ENCODE measurements around the gene CEACAM5. TPM values are rescaled to one million over a fixed set of nuclear protein-coding genes. Genes with fewer than 3 reads are reported as not detected.

CEACAM5 gene
- total RNA-seq, 3 donors from 2014 or later, result 2,069 to 7,240 (median 3,325) TPM

- ATAC-seq (no peak), DNase-seq (no peak)
- peaks cover 26% of the 10 kb centered on the region for H3K4me1 ChIP-seq (ENCODE audit: low read depth)
- TF ChIP-seq, protein P1, sequence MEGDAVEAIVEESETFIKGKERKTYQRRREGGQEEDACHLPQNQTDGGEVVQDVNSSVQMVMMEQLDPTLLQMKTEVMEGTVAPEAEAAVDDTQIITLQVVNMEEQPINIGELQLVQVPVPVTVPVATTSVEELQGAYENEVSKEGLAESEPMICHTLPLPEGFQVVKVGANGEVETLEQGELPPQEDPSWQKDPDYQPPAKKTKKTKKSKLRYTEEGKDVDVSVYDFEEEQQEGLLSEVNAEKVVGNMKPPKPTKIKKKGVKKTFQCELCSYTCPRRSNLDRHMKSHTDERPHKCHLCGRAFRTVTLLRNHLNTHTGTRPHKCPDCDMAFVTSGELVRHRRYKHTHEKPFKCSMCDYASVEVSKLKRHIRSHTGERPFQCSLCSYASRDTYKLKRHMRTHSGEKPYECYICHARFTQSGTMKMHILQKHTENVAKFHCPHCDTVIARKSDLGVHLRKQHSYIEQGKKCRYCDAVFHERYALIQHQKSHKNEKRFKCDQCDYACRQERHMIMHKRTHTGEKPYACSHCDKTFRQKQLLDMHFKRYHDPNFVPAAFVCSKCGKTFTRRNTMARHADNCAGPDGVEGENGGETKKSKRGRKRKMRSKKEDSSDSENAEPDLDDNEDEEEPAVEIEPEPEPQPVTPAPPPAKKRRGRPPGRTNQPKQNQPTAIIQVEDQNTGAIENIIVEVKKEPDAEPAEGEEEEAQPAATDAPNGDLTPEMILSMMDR (IDR thresholded peaks at IDR 0.05), result no peak
- no peak overlapping the region for H3K4me3 ChIP-seq
- intact Hi-C loops (cut with DNase I, micrococcal nuclease), result no loop called here
- no peaks in the 10 kb centered on the region for H3K36me3 ChIP-seq (ENCODE audit: low read depth)
- no peaks in the 10 kb centered on the region for H3K9me3 ChIP-seq
Observed at GRCh38 chr19:41769608-41770007, 61.2 kb downstream of the CEACAM5 start.

DNA sequence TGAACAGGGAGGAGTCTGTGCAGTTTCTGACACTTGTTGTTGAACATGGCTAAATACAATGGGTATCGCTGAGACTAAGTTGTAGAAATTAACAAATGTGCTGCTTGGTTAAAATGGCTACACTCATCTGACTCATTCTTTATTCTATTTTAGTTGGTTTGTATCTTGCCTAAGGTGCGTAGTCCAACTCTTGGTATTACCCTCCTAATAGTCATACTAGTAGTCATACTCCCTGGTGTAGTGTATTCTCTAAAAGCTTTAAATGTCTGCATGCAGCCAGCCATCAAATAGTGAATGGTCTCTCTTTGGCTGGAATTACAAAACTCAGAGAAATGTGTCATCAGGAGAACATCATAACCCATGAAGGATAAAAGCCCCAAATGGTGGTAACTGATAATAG lies 63.0 kb downstream of the CEACAM5 start:
- DNase-seq, result no peak
- no peak for ATAC-seq
- no peaks in the 10 kb centered on the region for H3K9me3 ChIP-seq
- intact Hi-C loops (cut with DNase I, micrococcal nuclease), result no loop called here
- no peaks in the 10 kb centered on the region for H3K36me3 ChIP-seq (ENCODE audit: low read depth)
- no peak overlapping the region for H3K4me3 ChIP-seq
- peaks cover 29% of the 10 kb centered on the region for H3K4me1 ChIP-seq (ENCODE audit: low read depth)
- TF ChIP-seq, protein P1 (IDR thresholded peaks at IDR 0.05), result no peak

- ATAC-seq, result peak; percentile 86
- H3K4me3 ChIP-seq, result no peak overlapping the region
Observed at GRCh38 chr19:41774515-41774980, 66.1 kb downstream of the CEACAM5 start.

DNA sequence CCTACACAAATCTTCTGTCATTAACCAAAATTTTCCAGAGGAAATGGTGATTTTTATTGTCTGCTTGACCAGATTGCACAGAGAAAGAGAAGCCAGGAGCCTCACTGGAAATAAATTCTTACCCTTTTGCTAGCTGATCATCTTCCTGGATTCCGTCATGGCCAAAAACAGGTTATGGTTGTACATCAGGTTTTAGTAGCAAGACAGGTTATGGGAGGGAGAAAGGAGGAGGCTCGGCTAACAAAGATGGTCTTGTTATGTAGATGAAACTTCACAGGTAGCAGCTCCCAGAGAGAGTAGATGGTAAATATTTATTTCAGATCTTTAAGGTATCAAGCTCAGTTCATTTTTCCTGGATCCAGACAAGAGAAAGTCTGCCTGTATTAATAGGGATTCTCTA lies 68.3 kb downstream of the CEACAM5 start:
- H3K4me3 ChIP-seq, result no peak overlapping the region
- TF ChIP-seq, protein P1 (IDR thresholded peaks at IDR 0.05), result no peak
- ATAC-seq (no peak), DNase-seq (no peak)
- intact Hi-C loops (cut with DNase I, micrococcal nuclease), result no loop called here
- no peaks in the 10 kb centered on the region for H3K9me3 ChIP-seq
- H3K4me1 ChIP-seq (ENCODE audit: low read depth), result peaks cover 28% of the 10 kb centered on the region
- H3K36me3 ChIP-seq (ENCODE audit: low read depth), result no peaks in the 10 kb centered on the region

More at GRCh38 chr19:41774515-41774980, 66.1 kb downstream of the CEACAM5 start:
- H3K9me3 ChIP-seq, result no peaks in the 10 kb centered on the region
- TF ChIP-seq, protein P1 (IDR thresholded peaks at IDR 0.05), result no peak
- DNase-seq, result peak; percentile 71 to 83 (median 76)
- no peaks in the 10 kb centered on the region for H3K36me3 ChIP-seq (ENCODE audit: low read depth)
- peaks cover 29% of the 10 kb centered on the region for H3K4me1 ChIP-seq (ENCODE audit: low read depth)
- intact Hi-C loops (cut with DNase I, micrococcal nuclease), result no loop called here

Other genes starting within 250 kb of the CEACAM5 start
- gene CEACAM21, start 132.5 kb upstream of the CEACAM5 start, total RNA-seq, result 1 to 10 TPM; 1.4 to 2.1 (median 1.9) TPM
- 1 to 10 TPM in 1 of 3 donors, under 1 TPM in 1, not detected in 1; 0.25 to 1.2 TPM for gene CEACAM4, start 81.6 kb upstream of the CEACAM5 start, total RNA-seq
- gene CEACAM7, start 20.4 kb upstream of the CEACAM5 start, total RNA-seq, result 1,000 to 10,000 TPM in 2 of 3 donors, 100 to 1,000 TPM in 1; 753 to 3,639 (median 2,117) TPM
- 1,000 to 10,000 TPM in 1 of 3 donors, 100 to 1,000 TPM in 2; 249 to 1,767 (median 431) TPM for gene CEACAM6, start 46.9 kb downstream of the CEACAM5 start, total RNA-seq
- 1 to 10 TPM; 2.5 to 4.5 (median 3.9) TPM for gene CEACAM3, start 88.0 kb downstream of the CEACAM5 start, total RNA-seq
- gene LYPD4, start 136.1 kb downstream of the CEACAM5 start, total RNA-seq, result not detected
- not detected for gene DMRTC2, start 136.4 kb downstream of the CEACAM5 start, total RNA-seq
- 1,000 to 10,000 TPM; 1,251 to 1,696 (median 1,572) TPM for gene RPS19, start 151.6 kb downstream of the CEACAM5 start, total RNA-seq
- 1 to 10 TPM; 2.7 to 7.3 (median 3.9) TPM for gene CD79A, start 168.7 kb downstream of the CEACAM5 start, total RNA-seq
- gene ARHGEF1, start 174.6 kb downstream of the CEACAM5 start, total RNA-seq, result 100 to 1,000 TPM in 1 of 3 donors, 10 to 100 TPM in 2; 84.9 to 125 (median 92.3) TPM
- gene ERFL, start 219.8 kb downstream of the CEACAM5 start, total RNA-seq, result 1 to 10 TPM in 1 of 3 donors, under 1 TPM in 2; 0.70 to 1.1 (median 0.98) TPM

Measured in mucosa of descending colon (tissue), 3 donors.